OCI-LY1 (cell line): Measurements from ENCODE around the gene HBS1L.

Experiments used
- H2AFZ ChIP-seq: fragments of 200-600 bp; sonication (generic), shearing (Covaris generic); 2 replicates; pipeline ENCODE4 v1.6.0; 2014; ENCODE audit warnings: antibody characterized with exemption, mild to moderate bottlenecking, low read length
- H3F3A ChIP-seq: fragments of 200-600 bp; sonication (generic), shearing (Covaris generic); 2 replicates; pipeline ENCODE4 v1.6.0; 2014; ENCODE audit warnings: mild to moderate bottlenecking, antibody characterized with exemption, low read length, moderate library complexity; ENCODE audit not compliant: insufficient read depth
- H3K27ac ChIP-seq: fragments of 200-600 bp; sonication (generic); 2 replicates; pipeline ENCODE4 v1.5.1; 2014; ENCODE audit warnings: low read length, mixed run types, mild to moderate bottlenecking, low read depth; ENCODE audit not compliant: poor library complexity, severe bottlenecking
- H3K27me3 ChIP-seq: fragments of 200-600 bp; sonication (generic); 2 replicates; pipeline ENCODE4 v1.6.0; 2014; ENCODE audit warnings: antibody characterized with exemption, mild to moderate bottlenecking, low read length, moderate library complexity; ENCODE audit not compliant: insufficient read depth
- H3K36me3 ChIP-seq: fragments of 200-600 bp; sonication (generic); 2 replicates; pipeline ENCODE4 v1.6.1; 2014; ENCODE audit warnings: mild to moderate bottlenecking, antibody characterized with exemption, low read length, moderate library complexity, mixed read lengths; ENCODE audit not compliant: insufficient read depth
- H3K4me1 ChIP-seq: fragments of 200-600 bp; sonication (generic); 2 replicates; pipeline ENCODE4 v1.5.1; 2014; ENCODE audit warnings: mild to moderate bottlenecking, low read length, moderate library complexity; ENCODE audit not compliant: insufficient read depth, severe bottlenecking
- H3K4me2 ChIP-seq: fragments of 200-600 bp; sonication (generic), shearing (Covaris generic); 2 replicates; pipeline ENCODE4 v1.6.1; 2014; ENCODE audit warnings: low read length
- H3K4me3 ChIP-seq: fragments of 200-600 bp; sonication (generic); 2 replicates; pipeline ENCODE4 v1.5.1; 2014; ENCODE audit warnings: low read length, low read depth, mild to moderate bottlenecking, mixed read lengths; ENCODE audit not compliant: poor library complexity, severe bottlenecking
- H3K79me2 ChIP-seq: fragments of 200-600 bp; shearing (Covaris generic); 2 replicates; pipeline ENCODE4 v1.6.1; 2016; ENCODE audit warnings: mixed run types, low read length, mixed read lengths; ENCODE audit not compliant: insufficient read depth
- H3K9ac ChIP-seq: fragments of 200-600 bp; sonication (generic), shearing (Covaris generic); 2 replicates; pipeline ENCODE4 v1.6.1; 2014; ENCODE audit warnings: mild to moderate bottlenecking, low read length, mixed read lengths
- H3K9me2 ChIP-seq: fragments of 200-600 bp; sonication (generic), shearing (Covaris generic); 2 replicates; pipeline ENCODE4 v1.6.1; 2014; ENCODE audit warnings: low read depth, mild to moderate bottlenecking, low read length, mixed read lengths
- H3K9me3 ChIP-seq: fragments of 200-600 bp; shearing (Covaris generic); 2 replicates; pipeline ENCODE4 v1.6.1; 2014; ENCODE audit warnings: low read length, mixed read lengths
- H4K20me1 ChIP-seq: fragments of 200-600 bp; sonication (generic), shearing (Covaris generic); 2 replicates; pipeline ENCODE4 v1.6.0; 2016; ENCODE audit warnings: mild to moderate bottlenecking, low read length; ENCODE audit not compliant: insufficient read depth
- CTCF ChIP-seq: fragments of 200-600 bp; sonication (generic), shearing (Covaris generic); IDR thresholded peaks from 2 replicates; pipeline ENCODE4 v1.5.1; 2017; ENCODE audit warnings: mild to moderate bottlenecking, antibody characterized with exemption, low read length, moderate library complexity, mixed read lengths
- EZH2 ChIP-seq: fragments of 200-600 bp; sonication (generic), shearing (Covaris generic); IDR thresholded peaks from 2 replicates; pipeline ENCODE4 v1.8.0; 2017; ENCODE audit warnings: borderline replicate concordance, mixed run types, mild to moderate bottlenecking, antibody characterized with exemption, low read length, moderate library complexity, mixed read lengths

Gene HBS1L

GRCh38 chr6:135014353-135014832 lies 40.2 kb downstream of the HBS1L start:
- no peak for TF ChIP-seq EZH2
- no peak for TF ChIP-seq CTCF
- Histone ChIP-seq H3K4me2 (no peak overlapping the region), H3F3A (peaks cover 3% of the 10 kb centered on the region; the same call in 1 of the 2 replicates), H3K36me3 (0 out of 2 replicates have a peak, but pooled peaks cover under 1% of the 10 kb centered on the region), H3K4me3 (no peak overlapping the region), H3K9ac (no peak overlapping the region), H4K20me1 (no peaks in the 10 kb centered on the region), H3K9me2 (no peaks in the 10 kb centered on the region), H3K79me2 (0 out of 2 replicates have a peak, but pooled peaks cover 9% of the 10 kb centered on the region), H3K4me1 (peaks cover 14% of the 10 kb centered on the region), H2AFZ (no peak overlapping the region), H3K27me3 (no peaks in the 10 kb centered on the region), H3K9me3 (no peaks in the 10 kb centered on the region), H3K27ac (no peak overlapping the region)

GRCh38 chr6:135013211-135013610 lies 41.4 kb downstream of the HBS1L start:
- H3K4me3 ChIP-seq = no peak overlapping the region
- H3K27me3 ChIP-seq = no peaks in the 10 kb centered on the region
- no peaks in the 10 kb centered on the region for H3K9me2 ChIP-seq
- H3K9me3 ChIP-seq = no peaks in the 10 kb centered on the region
- TF ChIP-seq CTCF = no peak
- no peak for TF ChIP-seq EZH2
- no peak overlapping the region for H3K27ac ChIP-seq
- H3K4me2 ChIP-seq = no peak overlapping the region
- H3K4me1 ChIP-seq = peaks cover 15% of the 10 kb centered on the region
- no peaks in the 10 kb centered on the region for H4K20me1 ChIP-seq
- no peak overlapping the region for H3K9ac ChIP-seq
- H3K79me2 ChIP-seq = 0 out of 2 replicates have a peak, but pooled peaks cover 6% of the 10 kb centered on the region
- no peak overlapping the region for H2AFZ ChIP-seq
- peaks cover 3% of the 10 kb centered on the region; the same call in 1 of the 2 replicates for H3F3A ChIP-seq
- no peaks in the 10 kb centered on the region for H3K36me3 ChIP-seq

- Histone ChIP-seq H3K79me2 (0 out of 2 replicates have a peak, but pooled peaks cover 2% of the 10 kb centered on the region), H3K4me2 (no peak overlapping the region), H3K27me3 (no peaks in the 10 kb centered on the region), H2AFZ (no peak overlapping the region), H3K4me3 (no peak overlapping the region), H3F3A (peaks cover 3% of the 10 kb centered on the region; the same call in 1 of the 2 replicates), H3K27ac (no peak overlapping the region), H3K36me3 (no peaks in the 10 kb centered on the region), H3K9me2 (no peaks in the 10 kb centered on the region), H3K9me3 (no peaks in the 10 kb centered on the region), H3K9ac (no peak overlapping the region), H4K20me1 (no peaks in the 10 kb centered on the region), H3K4me1 (peaks cover 18% of the 10 kb centered on the region)
- no peak for TF ChIP-seq CTCF
- TF ChIP-seq EZH2 = no peak
Measured at GRCh38 chr6:135012764-135013163, 41.9 kb downstream of the HBS1L start.
